ENCODE measurements around the gene PTGDR2.

DNA sequence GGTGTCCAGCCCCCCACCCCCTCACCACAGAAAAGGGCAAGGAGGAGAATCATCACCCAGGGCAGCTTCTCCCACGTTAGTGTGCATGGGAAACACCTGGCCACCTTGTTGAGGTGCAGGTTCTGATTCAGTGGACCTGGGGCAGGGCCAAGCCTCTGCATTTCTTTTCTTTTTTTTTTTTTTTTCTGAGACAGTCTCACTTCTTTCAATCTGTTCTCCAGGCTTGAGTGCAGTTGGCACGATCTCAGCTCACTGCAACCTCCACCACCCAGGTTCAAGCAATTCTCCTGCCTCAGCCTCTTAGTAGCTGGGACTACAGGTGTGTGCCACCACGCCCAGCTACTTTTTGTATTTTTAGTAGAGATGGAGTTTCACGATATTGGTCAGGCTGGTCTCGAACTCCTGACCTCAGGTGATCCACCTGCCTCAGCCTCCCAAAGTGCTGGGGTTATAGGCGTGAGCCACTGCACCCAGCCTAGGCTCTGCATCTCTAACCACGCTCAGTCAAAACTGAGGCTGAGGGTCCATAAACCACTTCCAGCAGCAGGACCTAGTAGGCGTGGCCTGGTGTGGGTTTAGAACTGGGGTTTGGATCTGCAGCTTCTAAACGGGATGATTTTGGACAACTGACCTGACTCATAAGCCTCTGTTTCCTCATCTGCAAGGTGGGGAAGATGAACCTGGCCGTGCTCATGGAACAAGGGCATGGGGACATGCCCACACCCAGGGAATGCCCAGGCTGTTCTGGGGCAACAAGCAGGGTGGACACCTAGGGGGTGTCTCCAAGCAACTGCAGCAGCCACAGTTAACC lies 12.3 kb upstream of the PTGDR2 start:
- TF ChIP-seq TBP (optimal IDR thresholded peaks at IDR 0.05; ENCODE audit: low read depth, low read length) (no peak), ZNF707 (CRISPR knock-in tag; conservative IDR thresholded peaks at IDR 0.05) (no peak)

All from K562 (cell line).